ENCODE measurements around the gene MAP1LC3B. TPM values are rescaled to one million over a fixed set of nuclear protein-coding genes. Genes with fewer than 3 reads are reported as not detected.
A peak's percentile ranks its signal among the peaks of the same experiment; 100 is the strongest.
"Not testable (repeated sequence)": the region's sequence is repeated elsewhere in the genome, so short reads cannot be mapped to it uniquely, and the experiment has no call there.

MAP1LC3B gene
- total RNA-seq, 4 donors from 2014 or later, result 38.0 to 50.6 (median 40.7) TPM

GRCh38 chr16:87384162-87384874 is 7.8 kb upstream of the MAP1LC3B start:
- H3K4me1 ChIP-seq, result peaks cover 0 to 46% (median 21%) of the 10 kb centered on the region in 4 donors
- peak in 1 of 3 donors; percentile 76 for DNase-seq

GRCh38 chr16:87384875-87385167 is 7.3 kb upstream of the MAP1LC3B start:
- peak in 1 of 3 donors; percentile 54 for DNase-seq
- H3K36me3 ChIP-seq, H3K9me3 ChIP-seq, H3K27me3 ChIP-seq: not testable (repeated sequence)
- Histone ChIP-seq H3K27ac (peak overlapping the region; percentile 85 to 94 (median 90)), H3K4me1 (peaks cover 0 to 41% (median 21%) of the 10 kb centered on the region in 4 donors), H3K4me3 (peak overlapping the region in 3 of 4 donors; percentile 79 to 93 (median 89))

More at GRCh38 chr16:87384162-87384874, 7.8 kb upstream of the MAP1LC3B start:
- no peak for TF ChIP-seq POLR2A (IDR thresholded peaks at IDR 0.05)
- no peak for TF ChIP-seq CTCF (IDR thresholded peaks at IDR 0.05)
- Histone ChIP-seq H3K36me3 (no peaks in the 10 kb centered on the region), H3K27me3 (no peaks in the 10 kb centered on the region), H3K27ac (peak overlapping the region; percentile 85 to 94 (median 90)), H3K4me3 (peak overlapping the region; percentile 52 to 93 (median 84)), H3K9me3 (no peaks in the 10 kb centered on the region)

- no peaks in the 10 kb centered on the region for H3K36me3 ChIP-seq
- peak; percentile 86 to 97 (median 96) for DNase-seq
- no peaks in the 10 kb centered on the region for H3K9me3 ChIP-seq
- no peak for TF ChIP-seq CTCF (IDR thresholded peaks at IDR 0.05)
- TF ChIP-seq POLR2A (IDR thresholded peaks at IDR 0.05), result peak in 1 of 2 donors; percentile 68
- no peaks in the 10 kb centered on the region for H3K27me3 ChIP-seq
- H3K4me3 ChIP-seq, result peak overlapping the region in 3 of 4 donors; percentile 9 to 16 (median 10)
- peaks cover 0 to 26% (median 15%) of the 10 kb centered on the region in 4 donors for H3K4me1 ChIP-seq
- peak overlapping the region; percentile 79 to 95 (median 89) for H3K27ac ChIP-seq
Observed at GRCh38 chr16:87387942-87388817, 4.0 kb upstream of the MAP1LC3B start.

GRCh38 chr16:87388818-87389134 is 3.4 kb upstream of the MAP1LC3B start:
- DNase-seq, result no peak

GRCh38 chr16:87389245-87389644 is 2.9 kb upstream of the MAP1LC3B start:
- Histone ChIP-seq H3K4me3 (no peak overlapping the region), H3K27me3 (no peaks in the 10 kb centered on the region), H3K9me3 (no peaks in the 10 kb centered on the region), H3K4me1 (peaks cover 0 to 36% (median 20%) of the 10 kb centered on the region in 4 donors), H3K36me3 (no peaks in the 10 kb centered on the region), H3K27ac (peak overlapping the region; percentile 48 to 89 (median 84))
- TF ChIP-seq CTCF (IDR thresholded peaks at IDR 0.05) (no peak), POLR2A (IDR thresholded peaks at IDR 0.05) (no peak)
- DNase-seq, result peak in 1 of 3 donors; percentile 4

More at GRCh38 chr16:87388818-87389134, 3.4 kb upstream of the MAP1LC3B start:
- no peak overlapping the region for H3K4me3 ChIP-seq
- H3K4me1 ChIP-seq, result peaks cover 0 to 31% (median 18%) of the 10 kb centered on the region in 4 donors
- H3K9me3 ChIP-seq, result no peaks in the 10 kb centered on the region
- peak overlapping the region; percentile 79 to 95 (median 89) for H3K27ac ChIP-seq
- no peak for TF ChIP-seq POLR2A (IDR thresholded peaks at IDR 0.05)
- H3K27me3 ChIP-seq, result no peaks in the 10 kb centered on the region
- H3K36me3 ChIP-seq, result no peaks in the 10 kb centered on the region

GRCh38 chr16:87389914-87390313 is 2.2 kb upstream of the MAP1LC3B start:
- H3K4me3 ChIP-seq, H3K36me3 ChIP-seq, H3K27me3 ChIP-seq, H3K9me3 ChIP-seq: not testable (repeated sequence)
- Histone ChIP-seq H3K27ac (peak overlapping the region in 1 of 4 donors; percentile 79), H3K4me1 (peaks cover 0 to 37% (median 21%) of the 10 kb centered on the region in 4 donors)
- peak in 1 of 3 donors; percentile 39 for DNase-seq

All from Peyer's patch (tissue), 4 donors.